ENCODE measurements around the gene ZIC1.

The ZIC1 gene

GRCh38 chr3:147380977-147381376 lies 28.2 kb upstream of the ZIC1 start:
- no peak for DNase-seq

DNA sequence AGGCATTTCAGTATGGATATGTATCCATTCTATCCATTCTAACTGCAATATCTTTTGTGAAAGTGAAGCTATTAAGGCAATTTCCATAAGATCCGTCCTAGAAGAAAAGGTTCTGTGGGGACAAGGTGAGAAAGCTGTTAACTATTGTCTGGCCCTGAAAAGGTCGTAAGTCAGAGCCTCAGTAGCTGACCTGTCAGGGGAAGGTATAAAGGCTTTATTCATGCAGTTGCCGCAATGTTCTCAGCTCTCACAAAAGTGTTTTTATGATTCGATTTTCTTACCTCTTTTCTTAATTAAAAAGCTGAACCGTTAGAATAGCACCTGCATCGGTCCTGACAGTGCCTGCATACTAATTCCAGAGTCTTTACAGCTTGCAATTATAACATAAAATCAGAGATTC lies 27.6 kb upstream of the ZIC1 start:
- DNase-seq: no peak

DNA sequence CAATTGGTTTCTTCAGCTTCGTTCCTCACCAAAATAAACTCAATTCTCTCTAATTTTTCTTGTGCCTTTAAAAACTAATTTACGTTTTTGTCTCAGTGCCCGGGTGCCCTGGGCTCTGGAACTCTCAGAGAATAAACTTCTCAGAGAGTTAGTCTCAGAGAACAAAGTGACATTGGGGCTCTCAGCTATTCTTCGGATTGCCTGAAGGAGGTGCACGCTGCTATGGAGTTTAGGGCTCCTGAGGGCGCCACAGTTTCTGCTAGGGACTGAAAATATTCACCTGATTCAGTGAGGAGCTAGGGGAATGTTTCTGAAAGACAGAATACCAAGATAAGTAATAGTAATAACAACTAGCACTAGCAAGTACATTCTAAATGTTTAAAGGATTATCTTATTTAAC lies 25.5 kb upstream of the ZIC1 start:
- no peak for DNase-seq

DNA sequence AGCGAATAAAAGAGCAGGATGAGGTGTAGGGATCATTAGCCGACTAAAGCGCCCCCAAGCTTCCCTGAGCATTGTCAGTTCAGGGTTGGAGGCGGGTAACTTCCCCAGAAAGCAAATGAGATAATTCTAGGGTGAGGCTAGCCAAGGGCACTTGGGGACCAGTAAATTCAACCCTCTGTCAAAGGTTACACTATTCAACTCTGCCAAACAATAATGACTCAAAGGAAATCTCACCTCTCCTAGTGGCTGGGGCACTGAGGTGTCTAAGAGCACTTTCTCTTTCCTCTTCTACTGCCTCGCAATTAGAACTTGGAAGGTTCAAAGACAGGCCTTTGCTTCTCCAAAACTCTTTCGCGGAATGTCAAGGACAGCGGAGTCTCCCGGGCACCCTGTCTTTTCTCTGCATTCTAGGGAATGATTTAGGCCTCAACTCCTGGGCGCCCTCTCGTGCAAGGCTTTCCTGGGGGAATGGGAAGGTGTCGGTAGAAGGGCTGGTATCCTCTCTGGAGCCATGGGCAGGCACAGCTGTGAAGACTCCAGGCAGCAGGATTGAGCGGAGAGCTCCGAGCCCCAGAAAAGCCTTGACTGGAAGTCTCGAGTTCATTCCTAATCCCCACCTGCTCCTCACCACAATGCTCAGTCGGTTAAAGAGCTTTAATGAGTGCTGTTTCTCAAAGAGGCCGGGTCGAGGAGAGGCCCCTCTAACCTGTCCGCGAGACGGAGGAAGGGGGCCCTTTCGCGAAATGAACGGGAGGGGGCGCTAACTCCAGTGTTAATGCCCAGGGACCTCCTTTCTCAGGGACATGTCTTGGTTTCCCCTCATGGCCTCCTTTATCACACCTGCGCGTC lies 24.7 kb upstream of the ZIC1 start:
- DNase-seq: no peak

DNA sequence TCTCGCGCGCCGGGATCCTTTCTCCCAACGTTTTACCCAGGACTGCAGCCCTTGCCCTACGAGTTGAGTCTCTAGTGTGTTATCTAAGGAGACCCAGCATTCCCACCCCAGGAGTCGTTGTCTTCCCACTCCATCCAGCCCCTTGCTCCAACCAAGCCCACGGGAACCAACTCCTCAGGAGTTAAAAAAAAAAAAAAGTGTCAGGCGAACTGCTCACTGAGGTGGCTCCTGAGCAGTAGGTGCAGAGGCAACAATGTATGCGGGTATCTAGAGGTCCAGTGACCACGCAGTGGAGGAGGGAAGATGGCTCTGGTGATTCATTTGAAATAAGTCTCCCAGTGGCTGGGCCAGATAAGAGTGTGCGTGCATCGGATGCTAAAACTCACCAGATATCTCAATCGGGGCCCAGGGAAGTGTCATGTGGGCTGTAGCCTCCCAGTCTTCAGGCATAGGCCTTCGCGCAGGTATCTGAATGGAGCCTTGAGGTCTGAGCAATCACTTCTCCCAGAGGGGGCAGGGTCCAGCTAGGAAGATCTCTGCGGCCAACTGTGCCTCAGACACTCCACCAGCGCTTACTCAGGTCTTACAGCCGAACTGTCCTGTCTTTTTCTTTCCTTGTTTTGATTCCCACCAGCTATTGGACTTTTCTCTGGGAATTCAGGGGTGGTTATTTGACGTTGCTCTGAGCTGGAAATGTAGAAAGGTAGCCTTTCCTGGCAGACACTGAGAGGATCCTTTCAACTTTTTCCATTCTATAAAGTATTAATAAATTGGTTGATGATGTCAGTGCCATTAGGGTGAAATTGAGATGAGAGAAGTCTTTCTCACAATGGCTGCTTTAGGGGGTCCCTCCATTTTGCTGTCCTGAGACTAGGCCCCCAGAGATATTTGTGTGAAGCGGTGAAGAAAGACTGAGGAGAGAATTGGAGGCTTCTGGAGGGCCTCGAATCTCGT lies 23.8 kb upstream of the ZIC1 start:
- DNase-seq: no peak

- DNase-seq: no peak
Observed at GRCh38 chr3:147387291-147387884, 21.8 kb upstream of the ZIC1 start.

GRCh38 chr3:147387885-147388699 lies 21.1 kb upstream of the ZIC1 start:
- no peak for DNase-seq

DNA sequence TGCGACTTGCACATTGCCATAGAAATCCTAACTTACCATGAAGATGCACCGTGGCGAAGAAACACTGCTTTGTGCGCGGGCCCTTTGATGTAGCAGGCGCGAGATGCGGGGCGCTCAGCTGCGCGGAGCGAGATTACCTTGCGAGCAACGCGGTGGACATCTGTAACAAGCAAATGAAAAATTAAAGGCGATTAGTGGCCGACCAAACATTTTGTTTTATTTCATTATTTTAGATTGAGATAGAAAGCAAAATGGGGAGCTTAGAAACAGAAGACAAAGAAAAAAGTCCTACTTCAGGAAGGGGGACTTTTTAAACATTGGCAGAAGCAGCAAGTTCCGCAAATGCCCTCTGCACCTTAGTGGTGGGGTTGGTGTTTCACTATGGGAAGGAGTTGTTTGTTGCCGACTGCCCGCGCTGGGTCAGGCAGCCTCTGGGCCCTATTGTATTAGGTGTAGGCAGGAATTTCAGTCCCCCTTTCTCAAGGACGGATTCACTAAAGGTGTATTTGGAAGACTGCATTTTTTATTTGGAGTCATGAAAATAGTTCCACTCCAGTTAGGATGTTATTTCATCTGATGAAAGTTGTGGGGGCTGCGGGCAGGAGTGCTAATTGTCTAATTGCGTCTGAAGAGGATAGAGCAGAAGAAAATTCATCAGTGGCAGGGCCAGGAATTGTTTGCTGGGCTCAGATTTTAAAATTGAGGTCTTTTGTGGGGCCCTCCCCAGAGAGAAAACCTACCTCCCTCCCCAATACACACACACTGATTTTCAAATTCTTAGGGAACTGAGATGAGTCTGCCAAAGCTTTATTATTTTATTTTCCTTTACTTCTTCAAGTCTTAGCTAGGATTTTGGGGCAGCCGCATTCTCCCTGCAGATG lies 20.2 kb upstream of the ZIC1 start:
- no peak for DNase-seq

- DNase-seq: no peak
Observed at GRCh38 chr3:147389717-147390116, 19.4 kb upstream of the ZIC1 start.

DNA sequence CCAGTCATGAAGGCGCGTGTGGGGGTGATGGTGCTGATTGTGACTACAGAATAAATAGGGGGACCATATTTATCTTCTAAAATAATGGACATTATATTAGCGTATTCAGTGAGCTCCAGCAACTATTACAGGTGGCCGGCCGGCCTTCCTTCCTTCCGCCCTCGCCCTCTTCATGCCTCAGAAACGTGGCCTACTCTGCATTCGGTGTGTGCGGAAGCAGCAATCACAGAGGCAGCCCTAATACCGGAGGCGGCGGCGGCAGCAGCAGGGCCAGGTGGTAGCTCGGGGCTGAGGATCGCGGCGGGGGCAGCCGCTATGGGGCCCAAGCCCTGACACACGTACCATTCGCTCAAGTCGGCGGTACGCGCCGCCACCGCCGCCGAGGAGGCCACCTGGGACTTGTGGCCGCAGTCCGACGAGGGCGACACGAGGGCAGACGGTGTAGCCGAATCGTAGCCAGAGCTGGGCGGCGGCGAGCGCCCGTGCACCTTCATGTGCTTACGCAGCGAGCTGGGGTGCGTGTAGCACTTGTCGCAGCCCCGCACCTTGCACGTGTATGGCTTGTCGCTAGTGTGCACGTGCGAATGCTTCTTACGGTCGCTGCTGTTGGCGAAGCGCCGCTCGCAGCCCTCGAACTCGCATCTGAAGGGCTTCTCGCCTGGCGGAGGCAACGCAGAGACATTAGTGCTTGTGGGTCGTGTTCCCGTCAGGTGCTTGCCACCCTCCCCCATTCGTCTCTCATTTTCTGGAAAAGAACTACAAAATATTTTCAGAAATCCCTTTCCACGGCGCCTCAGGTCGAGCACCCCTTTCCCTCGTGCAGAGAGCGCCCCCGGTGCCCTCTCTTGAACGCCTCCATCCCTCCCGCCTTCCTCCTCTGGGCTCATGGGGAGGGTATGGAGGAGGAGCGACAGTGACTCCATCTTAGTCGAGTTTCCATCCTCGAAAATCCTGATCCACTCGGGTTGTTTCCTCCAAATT lies 18.3 kb upstream of the ZIC1 start:
- no peak for DNase-seq

GRCh38 chr3:147391781-147392624 lies 17.2 kb upstream of the ZIC1 start:
- no peak for DNase-seq

DNA sequence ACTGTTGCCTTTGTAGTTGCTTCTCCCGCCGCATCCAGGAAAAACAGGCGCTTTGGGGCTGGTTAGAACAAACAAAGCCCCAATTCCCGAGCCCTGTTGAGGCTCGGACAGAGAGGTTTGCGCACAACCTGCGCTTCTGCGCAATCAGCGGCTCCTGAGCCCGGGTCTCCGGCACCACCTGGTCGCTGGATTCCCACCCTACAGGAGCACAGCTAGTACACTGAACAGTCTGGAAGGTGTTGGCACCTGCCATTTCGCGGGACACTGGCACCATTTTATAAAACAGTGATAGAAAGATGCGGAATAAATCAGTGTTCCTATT lies 16.6 kb upstream of the ZIC1 start:
- no peak for DNase-seq

- no peak for DNase-seq
Observed at GRCh38 chr3:147393261-147393942, 15.8 kb upstream of the ZIC1 start.

- no peak for DNase-seq
Observed at GRCh38 chr3:147393943-147394883, 15.0 kb upstream of the ZIC1 start.

GRCh38 chr3:147394884-147395225 lies 14.3 kb upstream of the ZIC1 start:
- no peak for DNase-seq

- DNase-seq: no peak
Observed at GRCh38 chr3:147395899-147396711, 13.1 kb upstream of the ZIC1 start.

- DNase-seq: no peak
Observed at GRCh38 chr3:147396712-147397046, 12.5 kb upstream of the ZIC1 start.

All from stimulated activated CD4-positive, alpha-beta T cell treated with anti-CD3 and anti-CD28 coated beads, Interleukin-1b, Interleukin-23, amount 100 ng/mL, for 48 hours (primary cell).